ENCODE results near the gene CRLF3.
A peak's percentile ranks its signal among the peaks of the same experiment; 100 is the strongest.
"Not testable (repeated sequence)": the region's sequence is repeated elsewhere in the genome, so short reads cannot be mapped to it uniquely, and the experiment has no call there.

CRLF3 gene

DNA sequence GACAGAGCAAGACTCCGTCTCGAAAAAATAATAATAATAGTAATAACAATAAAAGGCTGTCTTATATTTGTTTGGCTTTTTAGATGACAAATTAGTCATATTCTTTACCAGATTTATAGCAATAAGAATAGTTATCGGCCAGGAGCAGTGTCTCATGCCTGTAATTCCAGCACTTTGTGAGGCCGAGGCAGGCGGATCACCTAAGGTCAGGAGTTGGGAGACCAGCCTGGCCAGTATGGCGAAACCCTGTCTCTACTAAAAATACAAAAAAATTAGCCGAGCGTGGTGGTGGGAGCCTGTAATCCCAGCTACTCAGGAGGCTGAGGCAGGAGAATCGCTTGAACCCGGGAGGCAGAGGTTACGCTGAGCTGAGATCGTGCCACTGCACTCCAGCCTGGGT is 10.3 kb downstream of the CRLF3 start:
- not testable (repeated sequence) for DNase-seq (ENCODE audit: low spot score)

DNA sequence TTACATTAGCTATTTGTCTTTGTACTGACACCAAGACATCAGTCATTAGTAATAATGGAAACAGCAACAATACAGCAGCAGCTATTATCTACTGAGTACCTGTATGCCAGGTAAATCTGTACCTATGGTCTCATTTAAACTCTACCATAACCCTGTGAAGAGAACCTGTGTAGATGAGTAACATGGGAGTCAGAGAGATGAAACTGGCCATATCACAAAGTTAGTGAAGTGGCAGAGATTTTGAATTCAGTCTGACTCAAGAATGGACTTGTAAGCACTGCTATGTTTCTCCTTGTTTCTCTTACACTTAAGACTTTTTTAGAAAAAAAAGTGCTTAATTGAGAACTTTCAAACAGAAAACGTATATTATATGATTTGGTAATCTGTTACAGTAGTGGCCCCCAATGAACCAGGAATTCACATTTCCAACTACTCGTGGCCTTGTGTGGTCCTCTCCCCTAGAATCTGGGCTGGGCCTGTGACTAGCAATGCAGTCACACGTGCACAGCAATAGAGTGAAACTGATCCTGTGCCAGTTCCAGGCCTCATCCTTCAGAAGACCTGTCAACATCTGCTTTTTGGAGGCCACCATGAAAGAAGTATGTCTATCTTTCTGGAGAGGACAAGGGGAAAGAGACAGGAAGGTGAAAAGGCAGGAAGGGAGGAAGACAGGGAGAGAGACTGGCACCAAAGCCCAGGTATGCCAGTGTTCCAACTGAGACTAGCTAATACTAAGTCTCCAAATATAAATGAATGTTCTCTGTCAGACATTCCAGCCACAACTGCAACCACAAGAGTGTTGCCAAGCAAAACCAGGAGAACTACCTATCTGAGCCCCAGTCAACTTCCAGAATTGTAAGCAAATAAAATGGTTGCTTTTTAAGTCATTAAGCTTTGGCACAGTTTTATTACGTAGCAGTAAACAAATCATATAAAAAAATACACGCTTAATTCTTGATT is 12.0 kb downstream of the CRLF3 start:
- DNase-seq (ENCODE audit: low spot score), result no peak

DNA sequence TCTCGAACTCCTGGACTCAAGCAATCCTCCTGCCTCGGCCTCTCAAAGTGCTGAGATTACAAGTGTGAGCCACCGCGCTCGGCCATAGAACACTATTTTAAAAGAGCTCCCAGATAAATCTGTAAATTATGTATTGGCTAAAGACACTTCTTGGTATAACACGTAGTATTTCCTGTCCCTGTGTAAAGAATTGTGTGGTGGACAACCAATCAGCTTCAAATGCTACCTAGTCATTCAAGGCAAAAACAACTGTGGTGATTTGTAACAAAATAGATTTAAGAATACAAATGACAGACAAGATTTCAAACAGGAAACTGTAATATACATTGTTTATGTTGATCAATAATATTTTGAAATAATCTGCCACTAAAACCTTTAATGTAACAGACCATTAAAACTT is 14.6 kb downstream of the CRLF3 start:
- no peak for DNase-seq (ENCODE audit: low spot score)

DNA sequence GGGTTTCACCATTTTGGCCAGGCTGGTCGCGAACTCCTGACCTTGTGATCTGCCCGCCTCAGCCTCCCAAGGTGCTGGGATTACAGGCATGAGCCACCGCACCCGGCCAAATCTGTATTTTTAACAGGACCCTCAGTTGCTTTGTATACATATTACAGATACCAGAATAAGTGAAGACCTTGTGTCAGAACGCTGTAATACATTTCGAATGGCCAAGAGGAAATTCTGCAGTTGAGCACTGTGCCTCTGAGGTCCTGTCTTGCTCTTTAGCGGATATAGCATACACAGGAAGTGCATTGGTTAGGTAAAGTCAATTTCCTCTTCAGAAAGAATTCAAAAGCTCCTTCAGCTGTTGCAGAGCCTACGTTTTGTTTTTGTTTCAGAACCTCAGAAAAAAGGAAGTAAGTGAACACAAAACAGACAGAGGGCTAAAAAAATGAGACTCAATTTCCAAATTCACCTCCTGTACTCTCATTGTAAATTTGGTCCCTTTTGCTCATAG is 15.7 kb downstream of the CRLF3 start:
- peak; percentile 78 for DNase-seq (ENCODE audit: low spot score)

DNA sequence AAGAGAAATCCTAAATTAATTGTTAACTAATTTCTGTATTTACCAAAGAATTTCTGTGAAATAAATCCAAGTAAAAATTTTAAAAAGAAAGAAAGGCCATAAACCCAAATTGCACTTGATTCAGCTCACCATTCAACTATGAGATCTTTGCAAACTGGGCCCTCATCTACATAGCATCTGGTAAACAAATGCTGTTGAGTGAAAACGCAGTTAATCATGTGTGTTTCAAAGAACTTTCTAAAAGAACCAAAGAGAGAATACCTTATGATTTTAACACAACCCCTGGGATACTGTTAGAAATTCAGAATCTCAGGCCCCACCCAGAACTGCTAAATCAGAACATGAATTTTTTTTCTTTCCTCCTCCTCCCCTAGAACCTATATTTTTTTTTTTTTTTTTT is 16.6 kb downstream of the CRLF3 start:
- no peak for DNase-seq (ENCODE audit: low spot score)

DNA sequence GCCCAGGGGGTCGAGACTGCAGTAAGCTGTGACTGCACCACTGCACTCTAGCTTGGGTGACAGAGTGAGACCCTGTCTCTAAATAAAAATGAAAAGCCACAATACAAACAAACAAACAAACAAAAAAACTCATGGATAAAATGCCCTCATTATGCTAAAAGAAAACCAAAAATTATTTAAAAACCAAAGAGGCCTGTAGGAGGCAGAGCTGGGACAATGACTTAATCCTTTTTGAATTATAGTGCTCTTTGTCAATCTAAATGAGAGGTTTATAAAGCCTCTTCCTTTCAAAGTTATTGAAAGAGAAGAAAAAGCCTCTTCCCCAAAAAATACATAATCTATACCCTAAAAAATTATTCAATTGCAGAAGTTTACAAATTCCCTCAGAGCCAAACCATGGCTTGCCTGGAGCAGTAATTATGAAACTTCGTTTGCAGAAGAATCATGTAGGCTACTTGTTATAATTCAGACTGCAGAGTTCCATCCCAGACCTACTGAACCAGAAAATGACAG is 18.5 kb downstream of the CRLF3 start:
- DNase-seq (ENCODE audit: low spot score), result no peak

DNA sequence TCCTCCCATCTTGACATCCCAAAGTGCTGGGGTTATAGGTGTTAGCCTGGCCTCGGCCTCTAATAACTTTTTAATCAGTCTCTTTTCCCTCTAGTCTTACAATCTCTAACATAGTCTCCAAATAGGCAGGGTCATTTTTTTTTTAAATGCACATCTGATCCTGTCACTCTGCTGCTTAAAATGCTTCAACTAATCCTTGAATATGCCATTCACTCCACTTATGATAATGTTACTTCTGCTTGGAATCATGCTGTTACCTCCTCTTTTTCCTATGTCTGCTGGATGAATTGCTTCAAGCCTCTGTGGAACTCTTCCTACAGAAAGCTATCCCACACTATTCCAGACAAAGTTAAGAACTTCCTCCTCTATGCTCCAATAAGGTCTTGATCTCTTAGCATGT is 22.8 kb downstream of the CRLF3 start:
- no peak for DNase-seq (ENCODE audit: low spot score)

DNA sequence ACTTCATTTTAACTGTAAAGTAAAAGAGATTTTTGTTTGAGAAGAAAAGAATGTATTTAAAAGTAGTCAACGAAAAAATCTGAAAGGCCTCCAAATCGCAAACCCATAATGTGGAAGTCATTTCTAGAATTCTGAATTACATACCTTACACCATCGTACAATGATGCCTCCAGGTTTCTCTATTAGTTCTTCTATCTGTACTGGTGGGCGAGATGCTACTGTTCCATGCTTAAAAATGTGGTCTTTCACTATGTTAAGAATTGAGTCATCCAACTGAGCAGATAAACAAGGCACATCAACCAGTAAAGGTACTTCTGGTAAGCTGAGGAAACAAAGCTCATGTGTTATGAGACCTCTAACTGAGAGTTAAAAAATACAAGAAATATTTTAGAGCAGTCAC is 28.5 kb downstream of the CRLF3 start:
- DNase-seq (ENCODE audit: low spot score), result no peak

DNA sequence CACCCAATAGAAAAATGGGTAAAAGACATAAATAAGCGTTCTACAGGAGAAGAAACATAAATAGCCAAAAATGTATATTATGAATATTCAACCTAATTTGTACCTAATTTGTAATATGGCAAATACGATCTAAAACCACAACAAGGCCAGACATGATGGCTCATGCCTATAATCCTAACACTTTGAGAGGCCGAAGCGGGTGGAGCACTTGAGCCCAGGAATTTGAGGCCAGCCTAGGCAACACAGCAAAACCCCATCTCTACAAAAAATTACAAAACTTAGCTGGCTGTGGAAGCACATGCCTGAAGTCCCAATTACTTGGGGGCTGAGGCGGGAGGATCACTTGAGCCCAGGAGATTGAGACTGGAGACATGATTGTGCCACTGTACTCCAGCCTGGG is 30.1 kb downstream of the CRLF3 start:
- no peak for DNase-seq (ENCODE audit: low spot score)

DNA sequence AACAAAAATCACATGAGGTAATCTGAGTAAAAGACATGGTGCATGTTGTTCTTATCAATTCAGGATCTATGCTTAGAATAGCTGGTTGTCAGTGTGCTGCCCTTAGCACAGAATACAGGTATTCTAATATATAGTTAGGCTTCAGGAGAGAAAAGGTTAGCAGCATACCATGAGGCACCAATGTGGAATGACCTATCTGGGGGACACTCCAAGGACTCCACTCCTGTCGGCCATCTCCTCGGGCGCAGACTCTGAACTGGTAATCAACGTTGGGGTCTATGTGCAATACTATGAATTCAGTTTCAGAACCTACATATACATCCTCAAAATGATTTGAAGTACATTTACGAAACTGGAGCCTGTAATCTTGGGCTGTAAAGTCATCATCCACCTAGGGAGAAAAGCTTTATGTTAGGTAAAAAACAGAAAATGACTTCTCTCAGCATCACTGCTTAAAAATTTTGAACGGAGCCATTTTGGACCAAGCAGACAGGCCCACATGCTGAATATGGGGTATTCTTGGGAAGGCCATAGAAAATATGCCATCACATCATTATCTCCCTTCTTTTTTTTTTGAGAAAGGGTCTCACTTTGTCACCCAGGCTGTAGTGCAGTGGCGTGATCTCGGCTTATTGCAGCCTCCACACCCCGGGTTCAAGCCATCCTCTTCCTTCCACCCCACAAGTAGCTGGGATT is 31.1 kb downstream of the CRLF3 start:
- DNase-seq (ENCODE audit: low spot score), result no peak

DNA sequence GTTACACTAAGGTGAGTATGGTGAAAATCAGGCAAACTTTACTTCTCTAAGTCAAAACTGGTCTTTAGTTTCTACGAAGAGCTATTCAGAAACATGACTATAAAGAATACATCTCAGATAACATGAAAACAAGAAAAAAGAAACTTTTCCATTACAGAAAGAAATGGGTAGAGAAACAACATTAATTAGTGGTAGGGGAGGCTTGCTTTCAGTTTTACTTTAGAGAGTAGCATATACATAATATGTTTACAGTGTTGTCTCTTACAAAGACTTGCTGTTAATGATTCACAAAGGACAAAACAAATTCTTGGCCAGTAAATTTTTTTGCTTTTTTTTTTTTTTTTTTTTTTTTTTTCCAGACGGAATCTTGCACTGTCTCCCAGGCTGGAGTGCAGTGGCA is 34.2 kb downstream of the CRLF3 start:
- no peak for DNase-seq (ENCODE audit: low spot score)

DNA sequence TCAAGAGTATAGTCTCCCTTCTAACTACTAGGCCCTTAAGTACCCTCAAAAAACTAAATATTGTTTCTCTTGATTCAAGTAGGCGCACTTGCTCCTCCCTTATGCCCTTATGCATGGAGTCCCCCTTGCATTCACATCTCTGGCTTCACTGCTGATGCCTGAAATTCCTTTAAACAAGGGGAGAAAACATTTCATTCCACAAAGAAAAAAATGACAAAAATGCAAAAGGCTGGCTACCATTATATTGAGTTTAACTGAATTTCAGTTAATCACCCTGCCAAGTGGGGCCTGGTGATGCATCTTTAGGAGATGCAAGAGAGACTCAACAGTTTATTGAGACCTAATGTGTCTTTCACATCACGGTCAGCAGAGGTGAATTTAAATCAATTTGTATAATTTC is 35.6 kb downstream of the CRLF3 start:
- DNase-seq (ENCODE audit: low spot score), result no peak

DNA sequence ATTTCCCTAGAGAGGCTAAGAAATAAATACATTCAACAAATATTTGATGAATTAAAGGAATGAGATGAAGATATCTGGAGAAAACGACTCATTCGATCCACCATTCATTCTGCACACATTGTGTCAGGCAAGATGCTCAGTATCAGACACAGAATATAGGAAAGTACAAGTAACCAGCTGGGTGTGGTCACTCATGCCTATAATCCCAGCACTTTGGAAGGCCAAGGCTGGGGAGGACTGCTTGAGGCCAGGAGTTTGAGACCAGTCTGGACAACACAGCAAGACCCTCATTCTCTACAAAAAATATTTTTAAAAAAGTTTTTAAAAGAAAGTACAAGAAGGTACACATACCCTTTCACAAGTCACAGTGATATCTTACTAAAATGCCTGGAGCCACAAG is 42.3 kb downstream of the CRLF3 start:
- no peak for DNase-seq (ENCODE audit: low spot score)

DNA sequence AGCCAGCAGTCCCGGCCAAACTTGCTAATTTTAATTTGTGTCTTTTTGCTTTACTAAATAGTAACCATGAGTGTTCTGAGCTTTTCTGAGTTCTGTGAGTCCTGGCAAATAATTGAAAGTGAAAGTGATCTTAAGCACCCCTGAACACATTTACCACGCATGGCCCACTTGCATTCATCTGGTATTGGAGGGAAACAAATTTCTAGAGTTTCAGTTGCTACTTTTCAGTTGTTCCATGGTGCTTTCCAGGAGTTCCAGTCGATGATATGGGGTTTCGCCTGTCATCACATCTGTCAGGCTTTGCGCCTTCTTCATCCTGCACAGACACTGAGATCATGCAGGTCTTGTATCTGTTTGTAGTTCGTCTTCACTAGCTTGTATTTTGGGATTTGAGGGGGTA is 44.1 kb downstream of the CRLF3 start:
- DNase-seq (ENCODE audit: low spot score), result no peak

DNA sequence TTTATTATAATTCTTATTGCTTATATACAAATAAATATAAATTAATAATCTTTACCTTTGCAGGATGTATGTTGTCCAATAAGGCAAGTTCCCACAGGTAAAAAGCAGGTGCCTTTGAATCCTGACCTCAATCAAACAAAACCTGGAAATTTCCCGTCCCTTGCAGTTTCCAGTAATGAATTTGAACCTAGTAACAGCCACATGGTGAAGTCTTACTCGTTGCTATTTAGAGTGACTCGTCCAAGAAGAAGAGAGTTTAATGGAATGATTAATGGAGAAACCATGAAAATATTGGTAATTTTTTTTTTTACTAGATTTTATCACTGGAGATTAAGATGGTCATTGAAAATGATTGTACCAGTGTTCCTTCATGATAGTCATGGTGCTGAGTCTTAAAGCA is 55.7 kb downstream of the CRLF3 start:
- DNase-seq (ENCODE audit: low spot score), result not testable (repeated sequence)

DNA sequence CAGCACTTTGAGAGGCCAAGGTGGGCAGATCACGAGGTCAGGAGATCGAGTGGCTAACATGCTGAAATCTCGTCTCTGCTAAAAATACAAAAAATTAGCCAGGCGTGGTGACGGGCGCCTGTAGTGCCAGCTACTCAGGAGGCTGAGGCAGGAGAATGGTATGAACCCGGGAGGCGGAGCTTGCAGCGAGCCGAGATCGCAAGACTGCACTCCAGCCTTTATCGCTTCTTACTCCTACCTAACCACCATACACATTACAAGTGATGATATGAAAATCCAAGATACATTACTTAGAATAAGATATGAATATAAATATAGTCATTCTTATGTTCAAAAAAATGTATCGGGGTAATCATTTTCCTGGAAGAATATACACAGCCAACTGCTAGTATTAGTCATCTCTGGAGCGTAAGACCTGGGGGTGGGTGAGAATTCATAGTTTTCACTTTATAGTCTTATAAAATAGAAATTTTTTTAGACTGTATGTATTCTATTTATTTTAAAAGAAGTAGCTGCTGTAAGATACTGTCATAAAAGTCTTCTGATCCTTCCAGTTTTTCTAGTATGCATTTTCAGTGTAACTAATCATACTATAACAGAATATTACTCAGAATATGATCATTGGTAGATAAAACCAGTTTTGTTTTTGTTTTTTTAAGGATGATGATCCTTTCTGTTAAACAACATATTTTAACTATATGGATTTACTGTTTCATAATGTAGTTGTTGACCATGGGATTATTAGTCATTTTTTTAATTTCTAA is 56.7 kb downstream of the CRLF3 start:
- DNase-seq (ENCODE audit: low spot score), result not testable (repeated sequence)

DNA sequence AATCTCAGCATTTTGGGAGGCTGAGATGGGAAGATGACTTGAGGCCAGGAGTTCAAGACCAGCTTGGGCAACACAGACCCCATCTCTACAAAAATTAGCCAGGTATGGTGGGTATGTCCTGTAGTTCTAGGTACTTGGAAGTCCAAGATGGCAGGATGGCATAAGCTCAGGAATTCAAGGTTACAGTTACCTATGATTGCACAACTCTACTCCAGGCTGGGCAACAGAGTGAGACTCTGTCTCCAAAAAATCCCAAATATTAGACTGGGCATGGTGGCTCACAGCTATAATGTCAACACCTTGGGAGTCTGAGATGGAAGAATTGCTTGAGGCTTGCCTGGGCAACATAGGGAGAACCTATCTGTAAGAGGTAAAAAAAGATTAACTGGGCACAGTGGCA is 63.4 kb downstream of the CRLF3 start:
- DNase-seq (ENCODE audit: low spot score), result no peak

DNA sequence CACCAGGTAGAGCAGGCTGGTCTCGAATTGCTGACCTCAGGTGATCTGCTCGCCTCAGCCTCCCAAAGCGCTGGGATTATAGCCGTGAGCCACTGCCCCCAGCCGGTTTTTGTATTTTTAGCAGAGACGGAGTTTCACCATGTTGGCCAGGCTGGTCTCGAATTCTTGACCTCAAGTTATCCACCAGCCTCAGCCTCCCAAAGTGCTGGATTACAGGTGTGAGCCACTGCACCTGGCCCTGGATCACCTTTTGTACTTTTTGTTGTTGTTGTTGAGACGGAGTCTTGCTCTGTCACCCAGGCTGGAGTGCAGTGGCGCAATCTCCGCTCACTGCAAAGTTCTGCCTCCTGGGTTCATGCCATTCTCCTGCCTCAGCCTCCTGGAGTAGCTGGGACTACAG is 71.2 kb downstream of the CRLF3 start:
- not testable (repeated sequence) for DNase-seq (ENCODE audit: low spot score)

DNA sequence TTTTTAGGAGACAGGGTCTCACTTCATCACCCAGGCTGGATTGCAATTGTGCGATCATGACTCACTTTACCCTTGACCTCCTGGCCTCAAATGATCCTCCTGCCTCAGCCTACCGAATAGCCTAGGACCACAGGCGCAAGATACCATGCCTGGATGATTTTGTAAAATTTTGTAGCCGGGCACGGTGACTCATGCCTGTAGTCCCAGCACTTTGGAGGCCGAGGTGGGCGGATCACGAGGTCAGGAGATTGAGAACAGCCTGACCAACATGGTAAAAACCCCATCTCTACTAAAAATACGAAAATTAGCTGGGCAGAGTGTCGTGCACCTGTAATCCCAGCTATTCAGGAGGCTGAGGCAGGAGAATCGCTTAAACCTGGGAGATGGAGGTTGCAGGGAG is 73.5 kb downstream of the CRLF3 start:
- DNase-seq (ENCODE audit: low spot score), result not testable (repeated sequence)

DNA sequence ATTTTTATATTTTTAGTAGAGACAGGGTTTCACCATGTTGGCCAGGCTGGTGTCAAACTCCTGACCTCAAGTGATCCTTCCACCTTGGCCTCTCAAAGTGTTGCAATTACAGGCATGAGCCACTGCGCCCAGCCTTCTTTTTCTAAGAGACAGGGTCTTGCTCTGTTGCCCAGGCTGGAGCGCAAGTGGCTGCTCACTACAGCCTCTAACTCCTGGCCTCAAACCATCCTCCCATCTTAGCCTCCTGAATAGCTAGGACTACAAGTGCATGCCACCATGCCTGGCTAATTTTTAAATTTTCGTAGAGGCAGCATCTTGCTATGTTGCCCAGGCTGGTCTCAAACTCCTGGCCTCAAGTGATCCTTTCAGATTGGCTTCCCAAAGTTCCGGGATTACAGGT is 76.9 kb downstream of the CRLF3 start:
- DNase-seq (ENCODE audit: low spot score), result not testable (repeated sequence)

DNA sequence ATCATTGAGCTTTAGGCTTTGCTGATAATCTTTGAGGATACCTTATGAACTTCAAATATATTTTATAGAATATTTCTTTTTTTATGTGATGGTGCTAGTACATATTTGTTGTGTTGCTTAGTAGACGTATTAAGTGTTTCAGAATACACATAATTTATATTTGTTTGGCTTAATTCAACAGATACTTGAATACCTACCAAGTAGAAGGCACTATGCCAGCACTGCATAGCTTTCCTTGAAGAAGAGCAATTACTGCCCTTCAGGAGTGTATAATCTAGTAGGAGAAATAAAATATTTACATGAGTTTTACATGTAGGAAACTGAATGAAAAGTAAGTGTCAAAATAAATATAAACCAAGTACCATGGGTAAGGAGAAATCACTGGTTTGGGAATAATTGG is 81.8 kb downstream of the CRLF3 start:
- DNase-seq (ENCODE audit: low spot score), result not testable (repeated sequence)

DNA sequence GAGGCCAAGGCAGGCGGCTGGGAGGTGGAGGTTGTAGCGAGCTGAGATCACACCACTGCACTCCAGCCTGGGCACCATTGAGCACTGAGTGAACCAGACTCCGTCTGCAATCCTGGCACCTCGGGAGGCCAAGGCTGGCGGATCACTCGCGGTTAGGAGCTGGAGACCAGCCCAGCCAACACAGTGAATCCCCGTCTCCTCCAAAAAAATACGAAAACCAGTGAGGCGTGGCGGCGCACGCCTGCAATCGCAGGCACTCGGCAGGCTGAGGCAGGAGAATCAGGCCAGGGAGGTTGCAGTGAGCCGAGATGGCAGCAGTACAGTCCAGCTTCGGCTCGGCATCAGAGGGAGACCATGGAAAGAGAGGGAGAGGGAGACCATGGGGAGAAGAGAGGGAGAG is 88.1 kb downstream of the CRLF3 start:
- DNase-seq (ENCODE audit: low spot score), result not testable (repeated sequence)

Data from CD4-positive, alpha-beta T cell treated with Interleukin-6 at 100 ng/mL for 8 hours (primary cell).